Effector CD4-positive, alpha-beta T cell (primary cell): ENCODE measurements around the gene PTPRT.

Experiments used
- DNase-seq: peaks from one replicate; pipeline ENCODE4 v3.0.0-alpha.2; 2020

Gene PTPRT

DNA sequence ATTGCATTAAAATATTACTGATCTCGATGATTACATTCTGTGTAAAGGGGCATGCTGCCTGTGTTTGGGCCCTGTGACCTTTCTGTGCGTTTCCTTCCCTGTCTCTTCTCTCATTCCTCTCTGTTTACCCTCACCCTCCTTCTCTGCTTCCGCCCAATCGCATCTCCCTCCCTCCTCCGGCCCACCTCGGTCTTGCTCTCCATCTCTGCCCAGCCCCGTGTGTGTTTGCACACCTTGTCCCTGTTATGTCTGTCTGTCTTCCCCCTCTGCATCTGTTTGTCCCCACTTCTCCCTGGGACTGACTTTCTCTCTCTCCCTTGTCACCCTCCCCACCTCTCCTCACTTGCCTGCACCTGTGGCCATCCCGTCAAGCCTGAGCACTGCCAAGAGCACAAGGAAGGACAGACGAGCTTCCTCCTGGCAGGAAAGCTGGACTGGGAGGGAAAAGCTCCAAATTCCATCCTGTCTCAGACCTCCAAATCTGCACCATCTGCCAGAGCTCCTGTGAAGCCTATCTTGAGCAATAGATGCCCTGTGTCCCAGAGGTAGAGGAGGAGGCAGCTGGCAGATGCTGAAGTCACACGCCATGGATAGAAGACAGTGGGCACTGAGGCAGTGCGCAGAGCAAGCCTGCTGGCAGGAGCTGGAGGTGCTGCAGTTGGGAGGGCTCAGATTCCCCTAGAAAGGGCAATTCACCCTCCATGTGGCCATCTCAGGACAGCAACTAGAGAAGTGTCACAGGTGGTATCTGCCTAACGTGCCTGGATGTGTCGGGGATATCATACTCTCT lies 172.3 kb downstream of the PTPRT start:
- no peak for DNase-seq

DNA sequence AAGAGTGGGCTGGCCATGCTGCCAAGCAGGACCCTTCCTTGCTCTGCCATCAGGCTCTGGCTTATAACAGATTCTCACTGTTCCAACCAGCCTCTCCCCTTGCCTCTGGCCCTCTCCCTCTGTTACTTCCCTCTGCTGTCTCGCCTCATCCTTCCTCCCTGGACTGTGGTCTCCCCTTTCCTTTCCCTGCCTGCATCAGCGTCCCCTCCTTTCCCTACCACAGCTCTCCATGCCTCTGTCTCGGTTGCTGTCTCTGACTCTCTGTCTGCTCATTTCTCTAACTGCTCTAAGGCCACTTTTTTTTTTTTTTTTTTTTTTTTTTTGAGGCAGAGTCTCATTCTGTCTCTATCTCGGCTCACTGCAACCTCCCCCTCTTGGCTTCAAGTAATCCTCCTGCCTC lies 173.4 kb downstream of the PTPRT start:
- no peak for DNase-seq

DNA sequence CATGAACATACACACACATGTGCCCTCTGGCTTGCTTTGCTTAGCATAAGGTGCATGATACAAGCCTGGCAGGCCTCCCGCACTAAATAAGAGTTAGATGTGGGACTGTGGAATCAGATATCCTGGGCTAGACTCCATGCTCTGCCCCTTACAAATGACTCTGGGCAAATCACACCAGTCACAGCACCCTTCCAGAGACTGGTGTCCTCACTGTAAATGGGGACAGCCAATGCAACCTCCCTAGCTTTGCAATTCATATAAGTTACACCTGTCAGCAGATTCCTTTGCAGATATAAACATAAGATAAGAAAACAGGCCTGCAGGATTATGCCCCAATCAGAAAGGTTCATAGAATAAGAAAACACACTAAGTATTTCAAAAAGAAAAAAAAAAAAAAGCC lies 174.1 kb downstream of the PTPRT start:
- no peak for DNase-seq

DNA sequence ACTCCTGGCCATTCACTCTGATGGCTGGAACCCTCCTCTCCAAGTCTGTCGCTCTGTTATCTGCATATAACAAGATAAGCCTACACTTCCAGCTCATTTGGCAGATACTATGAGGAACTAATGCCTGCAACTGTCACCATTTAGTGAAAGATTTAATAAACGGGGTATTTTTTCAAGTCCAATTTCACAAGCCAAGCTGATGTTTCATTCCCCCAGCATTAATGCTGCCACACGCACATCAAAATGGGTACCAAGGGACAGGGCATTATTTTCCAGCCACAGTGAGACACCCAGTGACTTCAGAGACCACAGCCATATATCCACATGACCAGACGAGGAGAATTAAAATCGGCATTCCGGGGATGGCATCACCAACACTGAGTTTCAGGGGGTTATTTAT lies 175.5 kb downstream of the PTPRT start:
- no peak for DNase-seq

DNA sequence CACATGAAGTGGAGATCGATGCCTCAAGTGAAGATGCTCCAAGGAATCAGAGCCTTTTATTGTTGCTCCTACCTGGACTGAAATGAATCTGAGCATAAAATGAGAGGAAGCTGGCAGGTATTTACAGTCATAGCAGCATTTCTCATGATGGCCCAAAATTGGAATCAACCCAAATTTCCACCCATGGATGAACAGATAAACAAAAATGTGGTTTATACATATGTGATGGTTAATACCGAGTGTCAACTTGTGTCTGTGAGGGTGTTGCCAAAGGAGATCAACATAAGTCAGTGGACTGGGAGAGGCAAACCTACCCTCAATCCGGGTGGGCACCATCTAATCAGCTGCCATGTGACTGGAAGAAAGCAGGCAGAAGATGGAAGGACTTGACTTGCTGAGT lies 178.2 kb downstream of the PTPRT start:
- DNase-seq, result no peak

DNA sequence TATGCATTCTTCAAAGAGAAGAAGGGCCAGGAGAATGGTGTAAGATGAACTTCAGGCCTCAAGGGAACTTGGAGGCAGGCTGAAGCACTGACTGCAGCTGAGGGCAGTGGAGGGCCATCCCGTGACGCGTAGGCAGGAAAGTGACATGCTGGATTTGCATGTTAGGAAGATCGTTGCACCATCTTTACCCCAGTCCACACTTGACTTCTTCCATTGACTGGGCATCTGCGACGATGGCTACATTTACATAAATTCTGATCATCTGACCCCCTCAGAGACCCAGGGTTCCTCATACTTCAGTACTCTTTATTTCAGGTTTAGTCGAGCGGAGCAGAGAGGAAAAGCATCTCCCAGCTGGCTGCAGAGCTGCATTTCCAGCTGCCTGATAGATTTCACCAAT lies 180.2 kb downstream of the PTPRT start:
- DNase-seq, result no peak

DNA sequence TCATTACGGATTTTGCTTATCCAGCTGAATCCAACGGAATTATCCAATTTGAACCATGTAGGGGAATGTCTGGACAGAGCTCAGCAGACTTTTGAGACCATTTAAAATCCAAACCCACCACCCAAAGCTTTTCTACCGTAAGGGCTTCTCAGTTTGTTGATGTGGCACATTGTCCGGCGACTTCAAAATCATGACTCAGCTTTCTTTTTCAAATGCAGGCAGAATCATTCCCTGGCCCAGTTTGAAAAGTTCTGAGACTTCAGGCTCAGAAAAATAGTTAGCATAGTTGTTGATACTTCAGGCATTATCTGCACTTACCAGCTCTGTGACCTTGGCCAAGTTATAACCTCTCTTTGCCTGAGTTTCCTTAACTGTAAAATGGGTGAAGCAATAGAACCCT lies 182.2 kb downstream of the PTPRT start:
- DNase-seq, result no peak

DNA sequence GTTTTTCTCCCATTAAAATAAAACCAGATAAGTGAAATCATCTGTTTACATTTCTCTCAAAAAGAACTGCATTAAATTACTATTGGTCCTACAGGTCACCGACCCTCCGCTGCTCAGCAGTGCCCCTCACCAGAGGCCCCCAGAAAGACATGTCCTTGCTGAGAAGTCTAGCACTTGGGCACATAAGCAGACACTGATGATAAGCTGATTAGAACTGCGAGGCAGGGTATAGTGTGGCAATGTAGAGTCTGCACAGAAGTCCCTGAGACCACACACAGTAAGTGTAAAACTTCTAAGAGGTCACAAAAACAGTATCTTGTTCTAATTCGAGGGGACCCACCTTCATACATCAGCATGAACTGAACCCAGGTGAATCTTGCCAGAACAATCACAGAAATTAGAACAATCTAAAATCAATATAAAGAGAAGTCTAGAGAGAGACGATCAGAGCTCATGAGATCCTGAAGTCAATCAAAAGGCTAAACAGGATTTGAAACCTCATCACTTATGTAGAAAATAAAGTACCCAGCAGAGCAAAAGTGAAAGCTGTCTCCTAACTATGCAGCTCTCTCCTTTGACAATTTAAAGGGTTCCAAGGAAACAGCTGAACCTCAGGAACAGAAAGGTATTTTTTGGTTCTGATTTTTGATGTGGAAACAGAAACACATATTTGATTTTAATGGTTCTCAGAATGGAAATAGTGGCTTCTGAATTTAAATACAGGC lies 182.9 kb downstream of the PTPRT start:
- no peak for DNase-seq

DNA sequence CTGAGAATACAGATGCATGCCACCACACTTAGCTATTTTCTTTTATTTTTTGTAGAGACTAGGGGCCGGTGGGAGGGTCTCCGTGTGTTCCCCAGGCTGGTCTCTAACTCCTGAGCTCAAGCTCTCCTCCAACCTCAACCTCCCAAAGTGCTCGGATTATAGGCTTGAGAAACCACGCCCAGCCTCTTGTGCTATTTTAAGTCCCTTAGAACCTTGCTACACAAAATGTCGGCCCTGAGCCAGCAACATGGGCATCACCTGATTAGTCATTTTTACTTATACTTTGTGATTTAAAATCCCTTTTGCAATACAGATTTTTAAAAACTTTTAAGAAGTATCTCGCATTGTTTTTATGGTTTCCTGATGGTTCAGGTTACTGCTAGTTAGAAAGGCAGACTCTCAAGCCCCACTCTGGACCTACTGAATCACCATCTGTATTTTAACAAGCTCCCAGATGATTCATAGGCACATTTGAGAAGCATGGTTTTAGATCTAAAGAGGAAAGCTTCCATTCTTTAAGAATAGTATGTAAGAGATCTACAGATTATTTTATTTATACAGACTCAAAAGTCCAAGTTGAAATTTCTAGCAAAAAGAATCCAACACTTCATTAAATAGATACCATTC lies 186.3 kb downstream of the PTPRT start:
- no peak for DNase-seq

DNA sequence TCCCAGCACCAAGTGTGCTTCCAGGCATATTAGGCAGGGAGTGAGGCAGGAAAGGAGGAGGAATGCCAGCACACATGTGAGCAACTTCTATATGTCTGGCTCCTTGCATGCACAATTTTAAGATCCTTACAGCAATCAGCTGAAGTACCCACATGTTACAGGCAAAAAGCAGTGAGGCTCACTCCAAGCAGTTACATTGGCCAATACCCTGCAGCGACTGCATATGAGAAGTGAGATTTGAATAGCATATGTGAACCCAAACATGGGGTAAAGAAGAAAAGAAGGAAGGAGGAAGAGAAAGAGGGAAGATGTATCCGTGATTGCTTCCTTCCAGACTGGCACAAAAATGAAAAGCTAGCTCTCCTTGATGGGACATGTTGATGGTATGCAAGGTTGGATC lies 193.6 kb downstream of the PTPRT start:
- no peak for DNase-seq

DNA sequence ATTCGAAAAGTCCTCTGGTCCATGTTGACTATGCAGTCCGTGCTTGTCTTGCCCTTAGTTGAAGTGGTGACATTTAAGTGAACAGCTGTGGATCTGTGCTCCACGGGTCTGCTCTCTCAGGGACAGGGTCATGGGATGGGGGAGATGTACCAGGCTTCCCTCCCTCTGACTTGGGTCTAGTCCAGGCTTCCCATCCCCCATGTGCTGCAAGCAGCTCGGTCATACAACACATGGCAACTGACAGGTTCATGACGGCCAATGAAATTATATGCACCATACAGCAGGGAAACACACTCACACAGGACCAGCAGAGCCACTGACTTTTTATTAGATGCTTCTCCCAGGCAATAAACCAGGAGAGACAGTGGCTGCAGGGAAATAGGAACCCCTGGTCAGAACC lies 201.4 kb downstream of the PTPRT start:
- no peak for DNase-seq

DNA sequence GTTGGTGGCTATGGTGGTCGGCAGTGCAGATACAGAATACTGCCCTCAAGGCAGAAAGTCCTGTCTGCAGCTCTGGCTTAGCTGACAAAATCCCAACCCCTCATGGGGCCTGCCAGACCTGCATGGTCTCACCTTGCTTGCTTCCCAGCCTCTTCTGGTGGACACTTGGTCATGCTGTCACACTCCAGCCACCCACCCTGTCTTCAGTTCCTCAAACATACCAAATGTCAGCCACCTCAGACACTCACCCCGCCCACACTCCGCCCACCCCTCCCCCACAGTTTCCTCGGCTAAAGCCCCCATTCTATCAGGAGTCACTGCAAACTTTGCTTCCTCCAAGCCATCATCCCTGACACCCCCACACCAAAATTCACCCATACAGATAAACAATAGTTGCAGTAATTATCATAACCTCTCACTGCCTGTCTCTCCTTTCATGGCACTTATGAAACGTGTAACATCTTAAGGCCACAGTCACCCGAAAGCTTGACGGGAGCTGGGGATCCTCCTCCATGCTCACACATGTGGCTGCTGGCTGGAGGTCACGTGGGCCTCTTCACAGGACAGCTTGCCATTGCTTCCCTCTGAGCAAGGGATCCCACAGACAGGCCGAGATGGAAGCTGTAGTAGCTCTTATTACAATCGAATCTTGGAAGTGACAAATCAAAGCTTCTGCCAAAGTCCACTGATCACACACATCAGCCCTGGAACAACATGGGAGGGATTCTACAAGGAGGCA lies 202.2 kb downstream of the PTPRT start:
- no peak for DNase-seq

DNA sequence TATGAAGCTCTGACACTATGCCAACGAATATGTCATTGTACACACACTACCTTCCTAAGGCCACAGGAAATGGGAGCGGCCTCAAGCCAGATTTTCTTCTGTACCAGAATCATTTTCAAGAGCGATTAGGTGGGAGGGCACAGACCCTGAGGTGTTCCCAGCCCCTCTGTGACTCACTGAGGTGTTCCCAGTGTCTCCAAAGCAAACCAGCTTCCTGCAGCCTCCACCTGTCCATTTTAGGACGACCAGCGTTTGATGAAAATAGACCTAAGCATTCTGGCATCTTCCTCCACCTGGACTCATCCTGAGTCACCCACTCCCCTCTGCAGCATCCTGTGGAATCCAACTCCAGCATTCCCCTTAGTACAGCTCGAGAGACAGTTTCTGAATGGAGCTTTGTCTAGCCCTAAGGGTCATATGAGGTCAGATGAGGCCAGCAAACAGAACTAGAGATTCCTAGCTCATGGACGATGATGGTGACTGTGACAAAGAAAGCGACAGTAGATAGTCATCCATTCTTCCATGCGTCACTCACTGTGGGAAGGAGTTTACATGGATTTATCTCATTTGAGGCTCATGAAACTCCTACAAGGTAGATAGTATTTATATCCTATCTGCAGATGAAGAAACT lies 203.4 kb downstream of the PTPRT start:
- no peak for DNase-seq

DNA sequence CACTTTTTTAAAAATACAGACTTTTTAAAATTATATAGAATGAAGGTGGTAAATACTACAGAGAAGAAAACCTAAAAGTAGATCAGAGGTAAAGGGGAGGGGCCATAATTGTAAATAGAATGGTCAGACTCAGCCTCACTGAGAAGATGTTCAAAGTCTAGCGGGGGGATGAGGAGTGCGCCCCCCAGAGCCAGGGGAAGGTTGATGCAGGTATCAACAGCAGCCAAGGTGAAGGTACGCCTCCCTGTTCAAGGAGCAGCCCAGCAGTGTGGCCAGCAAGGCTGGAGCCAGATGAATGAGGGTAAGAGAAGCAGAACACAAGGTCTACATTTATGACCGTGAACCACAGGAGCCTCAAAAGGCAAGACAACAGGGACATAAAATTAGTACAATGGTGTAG lies 204.1 kb downstream of the PTPRT start:
- DNase-seq, result no peak

DNA sequence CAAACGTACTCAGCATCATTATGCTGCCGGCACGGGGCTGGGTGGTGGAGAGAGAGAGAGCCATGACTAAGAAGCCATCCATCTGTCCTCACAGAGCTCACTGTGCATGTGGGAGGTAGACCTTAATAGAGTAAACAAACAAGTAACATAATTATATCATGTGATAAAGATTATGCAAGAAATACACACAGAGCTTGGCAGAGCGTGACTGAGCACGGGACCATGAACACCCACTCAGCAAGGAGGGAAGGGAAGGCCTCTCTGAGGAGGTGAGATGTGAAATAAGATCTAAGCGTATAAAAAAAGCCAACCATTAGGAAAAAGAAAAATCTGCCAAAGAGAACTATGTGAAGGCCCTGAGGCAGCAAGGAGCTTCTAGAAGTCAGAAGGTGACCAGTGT lies 207.5 kb downstream of the PTPRT start:
- DNase-seq, result no peak

DNA sequence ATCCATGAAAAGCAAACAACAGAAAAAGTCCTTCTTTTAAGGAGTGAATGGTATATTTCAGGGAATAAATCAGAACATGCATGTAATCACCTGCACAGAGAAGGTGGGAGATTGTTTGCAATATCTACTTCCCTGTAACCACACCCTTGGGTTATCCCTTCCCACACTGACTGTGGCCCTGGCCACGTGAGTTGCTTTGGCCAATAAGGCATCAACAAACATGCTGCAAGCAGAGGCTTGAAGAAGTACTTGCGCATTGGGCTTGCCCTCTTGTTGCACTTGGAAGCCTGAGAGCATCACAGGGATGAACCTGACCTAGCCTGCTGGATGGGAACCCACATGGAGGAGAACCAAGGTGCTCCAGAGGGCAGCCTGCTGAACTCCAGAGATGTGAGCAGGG lies 208.5 kb downstream of the PTPRT start:
- DNase-seq, result no peak

DNA sequence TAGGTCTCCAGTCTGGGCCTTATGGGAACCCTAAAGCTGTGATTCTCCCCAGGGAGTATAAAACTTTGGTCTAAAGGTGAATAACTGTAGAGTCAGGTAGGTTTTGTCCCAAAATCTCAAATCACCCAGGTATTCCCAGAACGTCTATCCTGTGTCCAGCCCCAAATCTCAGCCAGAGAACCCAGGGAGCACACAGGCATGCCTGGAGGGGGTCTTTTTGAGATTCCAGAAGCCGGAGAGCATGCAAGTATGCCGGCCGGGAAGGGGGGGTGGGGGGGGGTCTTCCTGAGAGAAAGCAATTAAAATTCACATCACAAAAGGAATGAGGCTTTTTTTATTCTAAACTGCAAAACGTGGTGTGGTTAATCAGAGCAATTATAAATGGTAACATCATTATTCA lies 210.0 kb downstream of the PTPRT start:
- DNase-seq, result no peak

DNA sequence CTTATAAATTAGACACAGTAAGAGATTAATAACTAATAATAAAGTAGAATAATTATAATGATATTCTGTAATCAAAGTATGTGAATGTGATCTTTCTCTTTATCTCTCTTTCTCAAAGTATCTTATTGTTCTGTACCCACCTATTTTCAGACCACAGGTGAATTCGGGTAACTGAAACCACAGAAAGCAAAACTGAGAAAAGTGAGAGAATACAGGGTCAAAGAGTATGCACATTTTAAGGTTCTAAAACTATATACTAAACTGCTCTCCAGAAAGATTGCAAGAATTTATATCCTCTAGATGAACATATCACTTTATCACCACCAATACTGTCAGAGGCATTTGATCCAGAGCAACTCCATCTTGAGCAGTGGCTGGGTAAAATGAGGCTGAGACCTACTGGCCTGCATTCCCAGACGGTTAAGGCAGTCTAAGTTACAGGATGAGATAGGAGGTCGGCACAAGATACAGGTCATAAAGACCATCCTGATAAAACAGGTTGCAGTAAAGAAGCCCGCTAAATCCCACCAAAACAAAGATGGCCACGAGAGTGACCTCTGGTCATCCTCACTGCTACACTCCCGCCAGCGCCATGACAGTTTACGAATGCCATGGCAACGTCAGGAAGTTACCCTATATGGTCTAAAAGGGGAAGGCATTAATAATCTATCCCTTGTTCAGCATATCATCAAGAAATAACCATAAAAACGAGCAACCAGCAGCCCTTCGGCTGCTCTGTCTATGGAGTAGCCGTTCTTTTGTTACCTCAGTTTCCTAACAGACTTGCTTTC lies 211.3 kb downstream of the PTPRT start:
- no peak for DNase-seq

DNA sequence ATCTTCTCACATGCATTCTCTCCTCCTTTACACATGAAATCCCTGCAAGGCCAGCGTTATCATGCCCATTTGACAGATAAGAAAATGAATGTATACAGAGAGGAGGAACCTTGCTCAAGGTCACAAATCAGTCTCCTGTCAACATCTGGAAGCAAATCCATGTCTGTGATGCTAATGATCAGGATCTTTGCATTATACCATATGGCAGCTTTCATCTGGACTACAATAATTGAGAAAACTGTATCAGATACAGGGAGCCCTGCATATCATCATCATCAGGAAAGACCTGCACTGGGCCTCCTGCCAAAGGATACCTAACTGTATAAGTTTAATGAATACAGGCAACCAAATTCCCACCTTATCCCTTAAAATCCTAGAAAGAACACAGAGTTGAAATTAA lies 213.7 kb downstream of the PTPRT start:
- no peak for DNase-seq

DNA sequence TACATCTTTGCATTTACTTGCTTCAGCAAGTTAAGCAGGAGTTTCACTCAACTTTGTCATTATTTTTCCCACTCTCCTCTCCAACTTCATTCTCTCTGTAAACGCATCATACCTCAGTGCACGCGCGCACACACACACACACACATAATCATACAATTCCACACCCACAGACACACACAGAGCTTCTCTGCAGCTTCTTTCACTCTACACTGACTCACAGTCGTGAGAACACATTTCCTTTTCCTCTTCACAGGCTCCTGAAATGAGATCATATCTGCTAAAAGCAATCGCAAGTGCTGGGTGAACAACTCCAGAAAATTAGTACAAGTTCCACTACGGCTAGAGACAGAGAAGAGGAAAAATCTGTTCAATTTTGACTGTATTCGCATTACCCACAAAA lies 215.4 kb downstream of the PTPRT start:
- DNase-seq, result no peak

DNA sequence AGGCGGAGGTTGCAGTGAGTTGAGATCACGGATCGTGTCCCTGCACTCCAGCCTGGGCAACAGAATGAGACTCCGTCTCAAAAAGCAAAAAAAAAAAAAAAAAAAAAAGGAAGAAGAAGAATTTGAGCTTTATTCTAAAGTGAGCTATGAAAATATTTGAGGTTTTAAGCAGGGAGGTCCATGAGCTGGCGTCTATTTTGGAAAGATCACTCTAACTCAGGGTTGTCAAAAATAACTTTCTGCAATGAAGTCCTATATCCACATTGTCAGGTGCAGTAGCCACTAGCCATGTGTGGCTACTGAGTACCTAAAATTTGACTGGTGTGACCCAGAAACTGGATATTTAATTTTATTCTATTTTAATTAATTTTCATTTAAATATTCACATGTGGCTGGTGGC lies 217.1 kb downstream of the PTPRT start:
- no peak for DNase-seq

DNA sequence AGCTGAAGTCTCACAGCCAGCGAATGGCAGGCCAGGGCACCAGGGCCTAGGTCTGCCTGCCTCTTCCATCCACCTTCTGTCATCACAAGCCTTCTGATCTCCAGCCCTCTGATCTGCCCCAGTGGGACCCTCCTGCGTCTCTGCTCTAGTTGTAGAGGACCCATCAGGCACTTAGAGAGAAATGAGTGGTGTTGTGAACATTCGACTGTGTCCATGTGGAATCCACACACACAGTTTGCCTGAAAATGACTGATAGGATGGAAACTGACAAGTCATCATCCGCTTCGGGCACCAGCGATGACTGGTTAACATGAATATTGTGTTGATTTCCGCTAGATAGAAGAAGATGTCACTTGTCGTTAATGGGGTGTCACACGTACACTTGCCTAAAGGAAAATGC lies 221.0 kb downstream of the PTPRT start:
- no peak for DNase-seq
